H1 (cell line): ENCODE results near the gene SIK2. TPM values are rescaled to one million over a fixed set of nuclear protein-coding genes. Genes with fewer than 3 reads are reported as not detected.

Experiments used
- ATF3 ChIP-seq: IDR thresholded peaks from 2 replicates; pipeline ENCODE4 v1.6.1; 2011; ENCODE audit warnings: low read depth, mild to moderate bottlenecking, low read length; ENCODE audit not compliant: insufficient read depth
- BRCA1 ChIP-seq: IDR thresholded peaks from 2 replicates; pipeline ENCODE4 v1.6.1; 2012; ENCODE audit warnings: low read depth, low read length, improper control_type of control experiment
- EP300 ChIP-seq, 2 experiments: IDR thresholded peaks; 1 replicate in 1 of 2; 2 replicates in 1 of 2; pipeline ENCODE4 v1.6.1; 2011 to 2012; ENCODE audit warnings: low read depth in 2 of 2, low read length in 2 of 2, mild to moderate bottlenecking in 2 of 2, borderline replicate concordance in 1 of 2, inconsistent platforms in 1 of 2, moderate library complexity in 1 of 2
- FOSL1 ChIP-seq: IDR thresholded peaks from 2 replicates; pipeline ENCODE4 v1.6.1; 2011; ENCODE audit warnings: mild to moderate bottlenecking, low read depth, low read length, moderate library complexity; ENCODE audit not compliant: insufficient read depth
- GTF2F1 ChIP-seq: IDR thresholded peaks from 2 replicates; pipeline ENCODE4 v1.6.1; 2012; ENCODE audit warnings: low read depth, low read length, improper control_type of control experiment, borderline replicate concordance
- HDAC2 ChIP-seq, 2 experiments: fragments of 300-600 bp in 1 of 2; sonication (generic) in 1 of 2; IDR thresholded peaks; 2 replicates each; pipeline ENCODE4 v1.6.1; 2011 to 2012; ENCODE audit warnings: low read depth in 2 of 2, low read length in 2 of 2, mild to moderate bottlenecking in 2 of 2, moderate library complexity in 2 of 2, borderline replicate concordance in 1 of 2, inconsistent platforms in 1 of 2
- HDAC6 ChIP-seq: IDR thresholded peaks from one replicate; pipeline ENCODE4 v1.7.1; 2012; ENCODE audit warnings: low read depth, mild to moderate bottlenecking, inconsistent platforms, low read length, moderate library complexity
- KDM5A ChIP-seq: fragments of 200-600 bp; IDR thresholded peaks from 2 replicates; pipeline ENCODE4 v1.7.1; 2012; ENCODE audit warnings: mild to moderate bottlenecking, low read length, inconsistent platforms, mixed read lengths
- MAX ChIP-seq: IDR thresholded peaks from 2 replicates; pipeline ENCODE4 v1.6.1; 2012; ENCODE audit warnings: inconsistent platforms
- NANOG ChIP-seq: IDR thresholded peaks from 2 replicates; pipeline ENCODE4 v1.6.1; 2011; ENCODE audit warnings: low read length, low read depth, mild to moderate bottlenecking, inconsistent platforms; ENCODE audit not compliant: insufficient read depth, poor library complexity, severe bottlenecking
- POLR2A ChIP-seq, 2 experiments: IDR thresholded peaks; 1 replicate in 1 of 2; 2 replicates in 1 of 2; pipeline ENCODE4 v1.6.1; 2011; ENCODE audit warnings: low read depth in 2 of 2, low read length in 2 of 2, mild to moderate bottlenecking in 2 of 2; ENCODE audit errors: control extremely low read depth in 1 of 2
- POLR2AphosphoS5 ChIP-seq: IDR thresholded peaks from 2 replicates; pipeline ENCODE4 v1.6.1; 2011; ENCODE audit warnings: low read depth, low read length
- RFX5 ChIP-seq: IDR thresholded peaks from 2 replicates; pipeline ENCODE4 v1.6.1; 2011; ENCODE audit warnings: low read depth, low read length, improper control_type of control experiment, borderline replicate concordance
- RXRA ChIP-seq: IDR thresholded peaks from 2 replicates; pipeline ENCODE4 v1.6.1; 2011; ENCODE audit warnings: low read depth, mild to moderate bottlenecking, low read length, moderate library complexity; ENCODE audit not compliant: insufficient read depth
- SIN3A ChIP-seq, 2 experiments: IDR thresholded peaks in 1 of 2; conservative IDR thresholded peaks in 1 of 2; 2 replicates each; pipeline ENCODE4 v1.6.1; 2011 to 2012; ENCODE audit warnings: low read length in 2 of 2, improper control_type of control experiment in 1 of 2, low read depth in 1 of 2, mild to moderate bottlenecking in 1 of 2
- SIX5 ChIP-seq: IDR thresholded peaks from 2 replicates; pipeline ENCODE4 v1.6.1; 2011; ENCODE audit warnings: mild to moderate bottlenecking, low read depth, low read length
- SP4 ChIP-seq: IDR thresholded peaks from 2 replicates; pipeline ENCODE4 v1.6.1; 2012; ENCODE audit warnings: low read length, inconsistent platforms
- SRF ChIP-seq: IDR thresholded peaks from 2 replicates; pipeline ENCODE4 v1.6.1; 2011; ENCODE audit warnings: mild to moderate bottlenecking, low read depth, low read length, moderate library complexity
- TCF12 ChIP-seq: IDR thresholded peaks from 2 replicates; pipeline ENCODE4 v1.6.1; 2011; ENCODE audit warnings: low read depth, mild to moderate bottlenecking, low read length
- USF2 ChIP-seq: IDR thresholded peaks from 2 replicates; pipeline ENCODE4 v1.6.1; 2011; ENCODE audit warnings: low read length, improper control_type of control experiment
- YY1 ChIP-seq: IDR thresholded peaks from 2 replicates; pipeline ENCODE4 v1.6.1; 2011; ENCODE audit warnings: low read depth, mild to moderate bottlenecking, low read length
- polyA plus RNA-seq, 7 experiments: library from polyadenylated mRNA; depleted of rRNA in 3 of 7; stranded (reverse) in 5 of 7; unstranded in 2 of 7; fragments of >200 nt in 5 of 7; fragments of 200-250 nt in 2 of 7; gene quantifications; 1 replicate in 5 of 7; 2 replicates in 1 of 7; 4 replicates in 1 of 7; pipeline versions ENCODE4 v1.2.1 to v1.2.3, GENCODE V29; 2011 to 2013; ENCODE audit warnings: missing spikeins in 2 of 7, mixed read lengths in 2 of 7
- total RNA-seq: library from RNA; stranded (reverse); fragmentation: NEBNext Ultra II Directional; extraction: Animal tissue kit (Norgen Biotek cat#: 25700); gene quantifications from 2 replicates; pipeline ENCODE4 v1.2.1, GENCODE V29; 2021

Gene SIK2
- total and polyA plus RNA-seq, 2 of the 8 experiments (the other 6 are each of a cell fraction or from before 2014, with no cell fraction given), result 8.8 to 11.2 TPM

GRCh38 chr11:111601979-111602864, at the start of gene SIK2 (continued):
- TF ChIP-seq SIN3A (conservative IDR thresholded peaks at IDR 0.05 in 1 of 2, IDR thresholded peaks at IDR 0.05 in 1 of 2; ENCODE audit: low read depth in 1 of 2, low read length in 2 of 2) (peak in 1 of 2 experiments; percentile 77; a peak in 2 of 4 replicates), NANOG (no peak), SIX5 (no peak), KDM5A (no peak), BRCA1 (no peak), EP300 (IDR thresholded peaks at IDR 0.05; ENCODE audit: borderline replicate concordance in 1 of 2, low read depth in 2 of 2, low read length in 2 of 2) (peak in 1 of 2 experiments; percentile 39; a peak in 1 of 3 replicates), POLR2AphosphoS5 (no peak), YY1 (no peak), RFX5 (no peak), RXRA (no peak), GTF2F1 (no peak), TCF12 (no peak), SRF (no peak), USF2 (no peak), POLR2A (IDR thresholded peaks at IDR 0.05; ENCODE audit: control extremely low read depth in 1 of 2, low read depth in 2 of 2, low read length in 2 of 2) (0 out of 3 replicates have a peak, but pooled peaks of 1 of the 2 experiments have one; percentile 53), HDAC6 (no peak), ATF3 (no peak), HDAC2 (IDR thresholded peaks at IDR 0.05; ENCODE audit: borderline replicate concordance in 1 of 2, low read depth in 2 of 2, low read length in 2 of 2) (no peak), MAX (peak; percentile 69), FOSL1 (no peak), SP4 (0 out of 2 replicates have a peak, but pooled peaks have one; percentile 42)
